NT2/D1 (cell line): ENCODE measurements around the gene WDR90.

Experiments
- SUZ12 ChIP-seq: IDR thresholded peaks from 2 replicates; pipeline ENCODE4 v1.6.1; 2011; ENCODE audit not compliant: insufficient read length, insufficient read depth; ENCODE audit errors: extremely low read depth
- YY1 ChIP-seq: IDR thresholded peaks from 2 replicates; pipeline ENCODE4 v1.6.1; 2011; ENCODE audit not compliant: insufficient read length, insufficient read depth
- ZNF274 ChIP-seq: IDR thresholded peaks from 2 replicates; pipeline ENCODE4 v1.6.1; 2011; ENCODE audit warnings: mild to moderate bottlenecking, low read depth, low read length

DNA sequence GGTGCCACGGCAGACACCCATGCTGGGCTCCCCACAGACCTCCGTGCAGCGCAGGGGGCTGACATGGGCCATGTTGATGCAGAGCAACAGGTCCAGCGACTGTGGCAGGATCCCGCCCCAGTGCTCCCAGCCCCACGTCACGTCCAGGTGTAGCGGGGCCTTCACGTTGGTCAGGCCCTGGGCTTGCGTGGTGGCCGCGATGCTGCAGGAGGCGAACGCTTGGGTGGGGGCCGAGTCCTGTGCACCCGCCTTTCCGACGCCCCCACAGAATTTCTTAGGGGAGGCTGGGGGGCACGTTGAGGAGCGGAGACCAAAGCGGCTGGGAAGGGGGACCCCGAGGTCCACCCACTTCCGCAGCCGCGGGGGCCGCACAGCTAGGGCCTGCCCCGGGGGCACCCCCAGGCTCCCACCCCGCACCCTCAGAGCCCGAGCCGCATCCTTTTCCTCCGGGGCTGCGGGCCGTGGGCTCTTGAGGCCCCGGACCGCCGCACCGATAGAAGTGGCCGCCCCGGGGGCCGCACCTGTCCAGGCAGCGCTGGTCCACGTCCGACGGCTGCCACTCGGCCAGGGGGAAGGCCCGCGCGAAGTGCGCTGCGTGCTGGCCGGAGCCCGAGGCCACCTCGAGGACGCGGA lies 13.5 kb upstream of the WDR90 start:
- TF ChIP-seq YY1 (no peak), ZNF274 (no peak), SUZ12 (no peak)
